NCI-H1694 treated with DMSO at 0.1 percent for 48 hours (cell line): ENCODE results near the gene NBPF14.
"Not testable (repeated sequence)": the region's sequence is repeated elsewhere in the genome, so short reads cannot be mapped to it uniquely, and the experiment has no call there.

Source experiments
- DNase-seq: peaks from one replicate; lab custom pipeline; 2025; lab: John Stamatoyannopoulos, UW

Gene NBPF14

GRCh38 chr1:148595911-148596310, at the start of gene NBPF14:
Gene NBPF14, minus strand, starts transcription at chr1:148596011. Its CDS starts 294 bp downstream, at chr1:148595717.
- DNase-seq = not testable (repeated sequence)

GRCh38 chr1:148625451-148625850, 29.6 kb upstream of the NBPF14 start:
- DNase-seq = not testable (repeated sequence)

- DNase-seq = not testable (repeated sequence)
These were observed 22.4 kb upstream of the NBPF14 start for GRCh38 chr1:148618216-148618615.

GRCh38 chr1:148605266-148605665, 9.5 kb upstream of the NBPF14 start:
- DNase-seq = not testable (repeated sequence)

- not testable (repeated sequence) for DNase-seq
These were observed 451 bp downstream of the NBPF14 start for GRCh38 chr1:148595360-148595759.

GRCh38 chr1:148591098-148591497, 4.7 kb downstream of the NBPF14 start:
- not testable (repeated sequence) for DNase-seq

GRCh38 chr1:148532158-148532557, 63.7 kb downstream of the NBPF14 start:
- DNase-seq = not testable (repeated sequence)

GRCh38 chr1:148529101-148529567, 66.7 kb downstream of the NBPF14 start:
- DNase-seq = not testable (repeated sequence)

- not testable (repeated sequence) for DNase-seq
These were observed 67.2 kb downstream of the NBPF14 start for GRCh38 chr1:148528591-148528990.

GRCh38 chr1:148526587-148526986, 69.2 kb downstream of the NBPF14 start:
- not testable (repeated sequence) for DNase-seq

- DNase-seq = not testable (repeated sequence)
These were observed 72.3 kb downstream of the NBPF14 start for GRCh38 chr1:148523205-148524144.

- not testable (repeated sequence) for DNase-seq
These were observed 73.1 kb downstream of the NBPF14 start for GRCh38 chr1:148522561-148523204.

GRCh38 chr1:148522072-148522471, 73.7 kb downstream of the NBPF14 start:
- DNase-seq = not testable (repeated sequence)

- not testable (repeated sequence) for DNase-seq
These were observed 81.5 kb downstream of the NBPF14 start for GRCh38 chr1:148514310-148514709.

- DNase-seq = not testable (repeated sequence)
These were observed 83.1 kb downstream of the NBPF14 start for GRCh38 chr1:148512571-148513184.

GRCh38 chr1:148493933-148494332, 101.9 kb downstream of the NBPF14 start:
- DNase-seq = not testable (repeated sequence)

GRCh38 chr1:148483029-148483428, 112.8 kb downstream of the NBPF14 start, which contains the start of gene PPIAL4G:
Gene PPIAL4G, minus strand, starts transcription at chr1:148483302. Its CDS starts 50 bp downstream, at chr1:148483252.
- DNase-seq = not testable (repeated sequence)
